K562 (cell line): ENCODE results near the gene CDKN1C. TPM values are rescaled to one million over a fixed set of nuclear protein-coding genes. Genes with fewer than 3 reads are reported as not detected.

Experiments
- CREBBP ChIP-seq: IDR thresholded peaks from one replicate; pipeline ENCODE4 v1.6.1; 2012; ENCODE audit warnings: low read depth, mild to moderate bottlenecking, control low read depth, inconsistent platforms, low read length
- CSDE1 ChIP-seq, 2 experiments: fragments of 450-650 bp; IDR thresholded peaks; 2 replicates each; pipeline ENCODE4 v1.6.1; 2016; ENCODE audit warnings: mild to moderate bottlenecking in 1 of 2
- EP300 ChIP-seq: IDR thresholded peaks from 2 replicates; pipeline ENCODE4 v1.6.1; 2012; ENCODE audit warnings: low read length, improper control_type of control experiment
- ERF ChIP-seq: fragments of 450-650 bp; formaldehyde crosslinking; IDR thresholded peaks from 2 replicates; pipeline ENCODE4 v1.4.0; 2020; ENCODE audit warnings: mild to moderate bottlenecking, mixed read lengths
- FOXA3 ChIP-seq, 2 experiments: fragments of 450-650 bp in 1 of 2; sonication (generic) in 1 of 2; formaldehyde crosslinking; IDR thresholded peaks in 1 of 2; conservative IDR thresholded peaks in 1 of 2; 2 replicates each; pipeline versions ENCODE4 v1.4.0 to v1.8.0; 2020 to 2022; ENCODE audit warnings: mild to moderate bottlenecking in 2 of 2, missing genetic modification reagents in 1 of 2
- HNRNPUL1 ChIP-seq: fragments of 200-400 bp; formaldehyde crosslinking; IDR thresholded peaks from 2 replicates; pipeline ENCODE4 v1.6.1; 2017; ENCODE audit warnings: low read length
- NR1H2 ChIP-seq: sonication (generic); formaldehyde crosslinking; IDR thresholded peaks from 2 replicates; pipeline ENCODE4 v1.4.0; 2020; ENCODE audit warnings: mild to moderate bottlenecking, missing genetic modification reagents
- POLR2AphosphoS5 ChIP-seq: IDR thresholded peaks from 2 replicates; pipeline ENCODE4 v1.6.1; 2011; ENCODE audit warnings: mild to moderate bottlenecking, low read depth, low read length, moderate library complexity; ENCODE audit not compliant: control insufficient read depth, insufficient read depth
- TCF3 ChIP-seq: sonication (generic); formaldehyde crosslinking; IDR thresholded peaks from 2 replicates; pipeline ENCODE4 v1.4.0; 2020; ENCODE audit warnings: mild to moderate bottlenecking, missing genetic modification reagents
- YY1 ChIP-seq, 3 experiments: IDR thresholded peaks; 2 replicates each; pipeline ENCODE4 v1.6.1; 2011; ENCODE audit warnings: low read length in 2 of 3, mild to moderate bottlenecking in 2 of 3, moderate library complexity in 2 of 3, borderline replicate concordance in 1 of 3, control low read depth in 1 of 3, low read depth in 1 of 3; ENCODE audit not compliant: insufficient read depth in 3 of 3, insufficient replicate concordance in 2 of 3, control insufficient read depth in 1 of 3, insufficient read length in 1 of 3; ENCODE audit errors: extremely low read depth in 1 of 3
- ZNF146 ChIP-seq: IDR thresholded peaks from one replicate; pipeline ENCODE4 v1.6.1; 2018; ENCODE audit warnings: missing compliant biosample characterization; ENCODE audit not compliant: unreplicated experiment
- ZNF316 ChIP-seq: fragments of 450-650 bp; IDR thresholded peaks from 2 replicates; pipeline ENCODE4 v1.6.1; 2016
- ZNF511 ChIP-seq: sonication (generic); formaldehyde crosslinking; IDR thresholded peaks from 2 replicates; pipeline ENCODE4 v1.8.0; 2022; ENCODE audit warnings: mild to moderate bottlenecking, missing genetic modification reagents
- ZNF589 ChIP-seq: fragments of 200-800 bp; sonication (Bioruptor generic); IDR thresholded peaks from 2 replicates; pipeline ENCODE4 v1.6.1; 2016; ENCODE audit warnings: low read depth, missing genetic modification characterization, missing compliant biosample characterization
- ZNF766 ChIP-seq: fragments of 200-800 bp; sonication (Bioruptor generic); conservative IDR thresholded peaks from 2 replicates; pipeline ENCODE4 v1.6.1; 2016; ENCODE audit warnings: missing genetic modification characterization, missing compliant biosample characterization
- polyA plus RNA-seq, 8 experiments: library from polyadenylated mRNA; depleted of rRNA in 4 of 8; stranded (reverse) in 5 of 8; unstranded in 3 of 8; fragments of >200 nt; fragmentation: Nextera tagmentation in 2 of 8; fragmentation: Illumina TruSeq in 1 of 8; extraction: Ambion mirVana in 2 of 8; extraction: Trizol in 1 of 8; gene quantifications; 2 replicates each; pipeline versions ENCODE4 v1.2.1 to v1.2.3, GENCODE V29; 2011 to 2014; ENCODE audit warnings: inconsistent platforms in 1 of 8, missing spikeins in 1 of 8
- total RNA-seq, 7 experiments: library from RNA; depleted of rRNA in 6 of 7; stranded (reverse); fragments of >200 nt in 6 of 7; fragmentation: Illumina TruSeq in 2 of 7; extraction: Trizol in 2 of 7; gene quantifications; 2 replicates each; pipeline versions ENCODE4 v1.2.1 to v1.2.3, GENCODE V29; 2011 to 2021; ENCODE audit warnings: low replicate concordance in 1 of 7
- TF ChIP-seq, protein P1 (sequence below): fragments of 450-650 bp; formaldehyde crosslinking; IDR thresholded peaks from 2 replicates; pipeline ENCODE4 v1.4.0; 2022; ENCODE audit warnings: missing genetic modification characterization

CDKN1C gene
- total and polyA plus RNA-seq, 9 of the 15 experiments (the other 6 are each of a cell fraction or from before 2014, with no cell fraction given), result 2.8 to 21.1 (median 9.3) TPM

DNA sequence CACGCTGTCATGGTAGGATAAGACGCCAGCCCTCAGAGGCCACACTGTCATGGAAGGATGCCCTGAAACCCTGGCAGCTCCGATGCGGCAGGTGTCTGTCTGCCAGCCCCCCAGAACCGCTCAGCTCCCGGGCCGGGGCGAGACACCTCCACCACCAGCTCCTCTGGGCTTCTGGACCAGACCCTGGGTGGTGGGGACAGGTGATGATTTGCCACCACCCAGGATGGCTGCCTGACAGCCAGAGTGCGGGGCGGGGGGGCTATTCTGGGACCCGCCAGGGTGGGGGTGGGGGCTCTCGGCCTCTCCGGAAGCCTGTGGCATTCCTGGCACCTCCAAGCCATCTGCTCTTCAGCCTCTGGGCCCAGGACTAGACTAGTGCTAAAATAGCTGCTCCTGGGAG, 34.3 kb upstream of the CDKN1C start (continued):
- TF ChIP-seq YY1 (IDR thresholded peaks at IDR 0.05; ENCODE audit: borderline replicate concordance in 1 of 3, control insufficient read depth in 1 of 3, extremely low read depth in 1 of 3, insufficient read depth in 3 of 3, insufficient read length in 1 of 3, insufficient replicate concordance in 2 of 3, low read depth in 1 of 3, low read length in 2 of 3), result no peak
- no peak for TF ChIP-seq CSDE1 (IDR thresholded peaks at IDR 0.05)
- TF ChIP-seq ZNF316, result no peak
- TF ChIP-seq ZNF766, result no peak
- no peak for TF ChIP-seq ERF (CRISPR knock-in tag)
- no peak for TF ChIP-seq FOXA3 (CRISPR knock-in tag; conservative IDR thresholded peaks at IDR 0.05 in 1 of 2, IDR thresholded peaks at IDR 0.05 in 1 of 2)
- TF ChIP-seq NR1H2 (CRISPR knock-in tag), result no peak
- TF ChIP-seq ZNF511 (CRISPR knock-in tag), result no peak
- TF ChIP-seq ZNF589 (CRISPR knock-in tag), result no peak
- no peak for TF ChIP-seq TCF3 (CRISPR knock-in tag)
- TF ChIP-seq CREBBP, result no peak
- TF ChIP-seq, protein P1, sequence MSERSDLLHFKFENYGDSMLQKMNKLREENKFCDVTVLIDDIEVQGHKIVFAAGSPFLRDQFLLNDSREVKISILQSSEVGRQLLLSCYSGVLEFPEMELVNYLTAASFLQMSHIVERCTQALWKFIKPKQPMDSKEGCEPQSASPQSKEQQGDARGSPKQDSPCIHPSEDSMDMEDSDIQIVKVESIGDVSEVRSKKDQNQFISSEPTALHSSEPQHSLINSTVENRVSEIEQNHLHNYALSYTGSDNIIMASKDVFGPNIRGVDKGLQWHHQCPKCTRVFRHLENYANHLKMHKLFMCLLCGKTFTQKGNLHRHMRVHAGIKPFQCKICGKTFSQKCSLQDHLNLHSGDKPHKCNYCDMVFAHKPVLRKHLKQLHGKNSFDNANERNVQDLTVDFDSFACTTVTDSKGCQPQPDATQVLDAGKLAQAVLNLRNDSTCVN, result no peak
- no peak for TF ChIP-seq EP300
- TF ChIP-seq ZNF146, result no peak
- TF ChIP-seq HNRNPUL1, result no peak
- no peak for TF ChIP-seq POLR2AphosphoS5
- TF ChIP-seq, all 486 proteins: peak for 0
